Body of pancreas (tissue), 4 donors: ENCODE data around the gene PDZD8.

Source experiments
- POLR2A ChIP-seq, 3 donors: fragments of 450-650 bp; IDR thresholded peaks; one replicate each; pipeline ENCODE4 v1.6.1; 2016; ENCODE audit warnings: antibody characterized with exemption in 3 of 3, mild to moderate bottlenecking in 2 of 3
- TF ChIP-seq, protein P1 (sequence below), 7 experiments: fragments of 450-650 bp in 4 of 7; fragments of 200-600 bp in 3 of 7; sonication (generic) in 3 of 7; IDR thresholded peaks; one replicate each; pipeline ENCODE4 v1.5.1; 2016 to 2019; ENCODE audit warnings: antibody characterized with exemption in 7 of 7

DNA sequence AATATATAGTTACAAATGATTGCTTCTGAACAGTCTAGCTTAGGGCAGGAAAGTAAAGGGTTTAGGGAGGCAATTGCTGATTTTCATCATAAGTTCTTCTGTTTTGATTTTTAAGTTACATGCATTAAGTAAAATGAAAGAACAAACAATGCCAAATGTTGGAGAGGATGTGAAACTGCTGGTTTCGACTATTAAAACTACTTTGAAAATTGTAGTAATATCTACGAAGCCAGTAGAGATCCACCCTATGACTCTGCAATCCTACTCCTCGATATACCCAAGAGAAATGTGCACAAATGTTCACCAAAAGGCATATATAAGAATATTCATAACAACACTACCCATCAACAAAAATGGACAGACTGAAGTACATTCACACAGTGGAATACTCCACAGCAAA is 24.3 kb downstream of the PDZD8 start:
- no peak for TF ChIP-seq POLR2A (IDR thresholded peaks at IDR 0.05)
- TF ChIP-seq, protein P1, sequence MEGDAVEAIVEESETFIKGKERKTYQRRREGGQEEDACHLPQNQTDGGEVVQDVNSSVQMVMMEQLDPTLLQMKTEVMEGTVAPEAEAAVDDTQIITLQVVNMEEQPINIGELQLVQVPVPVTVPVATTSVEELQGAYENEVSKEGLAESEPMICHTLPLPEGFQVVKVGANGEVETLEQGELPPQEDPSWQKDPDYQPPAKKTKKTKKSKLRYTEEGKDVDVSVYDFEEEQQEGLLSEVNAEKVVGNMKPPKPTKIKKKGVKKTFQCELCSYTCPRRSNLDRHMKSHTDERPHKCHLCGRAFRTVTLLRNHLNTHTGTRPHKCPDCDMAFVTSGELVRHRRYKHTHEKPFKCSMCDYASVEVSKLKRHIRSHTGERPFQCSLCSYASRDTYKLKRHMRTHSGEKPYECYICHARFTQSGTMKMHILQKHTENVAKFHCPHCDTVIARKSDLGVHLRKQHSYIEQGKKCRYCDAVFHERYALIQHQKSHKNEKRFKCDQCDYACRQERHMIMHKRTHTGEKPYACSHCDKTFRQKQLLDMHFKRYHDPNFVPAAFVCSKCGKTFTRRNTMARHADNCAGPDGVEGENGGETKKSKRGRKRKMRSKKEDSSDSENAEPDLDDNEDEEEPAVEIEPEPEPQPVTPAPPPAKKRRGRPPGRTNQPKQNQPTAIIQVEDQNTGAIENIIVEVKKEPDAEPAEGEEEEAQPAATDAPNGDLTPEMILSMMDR (IDR thresholded peaks at IDR 0.05): no peak
